Right forelimb (tissue), 1 donor: ENCODE measurements around the gene MDM2.
"Not testable (repeated sequence)": the region's sequence is repeated elsewhere in the genome, so short reads cannot be mapped to it uniquely, and the experiment has no call there.

Experiments used
- DNase-seq: peaks from one replicate; pipeline ENCODE4 v3.0.0-alpha.2; 2018

MDM2 gene

GRCh38 chr12:68828672-68829068, 20.7 kb downstream of the MDM2 start:
- no peak for DNase-seq

GRCh38 chr12:68831272-68831671, 23.3 kb downstream of the MDM2 start:
- no peak for DNase-seq

- DNase-seq: no peak
Observed at GRCh38 chr12:68831751-68832503, 23.9 kb downstream of the MDM2 start.

GRCh38 chr12:68832504-68832867, 24.5 kb downstream of the MDM2 start:
- no peak for DNase-seq

- no peak for DNase-seq
Observed at GRCh38 chr12:68833508-68833907, 25.5 kb downstream of the MDM2 start.

DNA sequence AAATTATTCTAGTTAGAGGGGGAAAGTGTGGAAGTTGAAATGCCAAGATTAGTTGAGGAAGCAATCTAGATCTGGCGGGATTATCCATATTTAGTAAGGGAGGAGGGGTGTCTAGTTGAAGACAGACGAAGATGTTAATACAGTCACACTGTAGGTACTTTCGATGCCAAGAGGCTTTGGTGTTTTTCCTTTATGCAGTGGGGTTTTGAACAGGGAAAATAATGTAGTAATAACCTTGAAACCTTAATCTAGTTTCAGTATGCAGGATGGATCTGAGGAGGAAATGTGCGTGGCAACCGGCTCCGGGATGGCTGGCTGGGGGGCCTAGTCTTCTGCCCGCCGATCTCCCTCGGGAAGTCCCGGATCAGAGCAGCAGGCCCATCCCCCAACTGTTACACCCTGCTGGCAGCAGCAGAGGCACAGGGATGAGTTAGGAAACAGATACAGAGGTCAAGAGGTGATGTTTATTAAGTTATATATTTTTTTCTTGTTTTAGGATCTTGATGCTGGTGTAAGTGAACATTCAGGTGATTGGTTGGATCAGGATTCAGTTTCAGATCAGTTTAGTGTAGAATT, 27.4 kb downstream of the MDM2 start:
- DNase-seq: no peak

GRCh38 chr12:68837215-68837614, 29.2 kb downstream of the MDM2 start:
- DNase-seq: no peak

- DNase-seq: no peak
Observed at GRCh38 chr12:68838046-68838886, 30.3 kb downstream of the MDM2 start.

DNA sequence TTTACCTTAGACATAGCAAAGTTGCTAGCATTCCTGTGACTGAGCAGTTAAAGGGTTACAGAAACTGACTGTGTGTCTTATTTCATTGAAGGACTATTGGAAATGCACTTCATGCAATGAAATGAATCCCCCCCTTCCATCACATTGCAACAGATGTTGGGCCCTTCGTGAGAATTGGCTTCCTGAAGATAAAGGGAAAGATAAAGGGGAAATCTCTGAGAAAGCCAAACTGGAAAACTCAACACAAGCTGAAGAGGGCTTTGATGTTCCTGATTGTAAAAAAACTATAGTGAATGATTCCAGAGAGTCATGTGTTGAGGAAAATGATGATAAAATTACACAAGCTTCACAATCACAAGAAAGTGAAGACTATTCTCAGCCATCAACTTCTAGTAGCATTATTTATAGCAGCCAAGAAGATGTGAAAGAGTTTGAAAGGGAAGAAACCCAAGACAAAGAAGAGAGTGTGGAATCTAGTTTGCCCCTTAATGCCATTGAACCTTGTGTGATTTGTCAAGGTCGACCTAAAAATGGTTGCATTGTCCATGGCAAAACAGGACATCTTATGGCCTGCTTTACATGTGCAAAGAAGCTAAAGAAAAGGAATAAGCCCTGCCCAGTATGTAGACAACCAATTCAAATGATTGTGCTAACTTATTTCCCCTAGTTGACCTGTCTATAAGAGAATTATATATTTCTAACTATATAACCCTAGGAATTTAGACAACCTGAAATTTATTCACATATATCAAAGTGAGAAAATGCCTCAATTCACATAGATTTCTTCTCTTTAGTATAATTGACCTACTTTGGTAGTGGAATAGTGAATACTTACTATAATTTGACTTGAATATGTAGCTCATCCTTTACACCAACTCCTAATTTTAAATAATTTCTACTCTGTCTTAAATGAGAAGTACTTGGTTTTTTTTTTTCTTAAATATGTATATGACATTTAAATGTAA, 31.5 kb downstream of the MDM2 start:
- no peak for DNase-seq

- DNase-seq: not testable (repeated sequence)
Observed at GRCh38 chr12:68841175-68841574, 33.2 kb downstream of the MDM2 start.

GRCh38 chr12:68841717-68842116, 33.7 kb downstream of the MDM2 start:
- DNase-seq: no peak

GRCh38 chr12:68842123-68842522, 34.1 kb downstream of the MDM2 start:
- no peak for DNase-seq

DNA sequence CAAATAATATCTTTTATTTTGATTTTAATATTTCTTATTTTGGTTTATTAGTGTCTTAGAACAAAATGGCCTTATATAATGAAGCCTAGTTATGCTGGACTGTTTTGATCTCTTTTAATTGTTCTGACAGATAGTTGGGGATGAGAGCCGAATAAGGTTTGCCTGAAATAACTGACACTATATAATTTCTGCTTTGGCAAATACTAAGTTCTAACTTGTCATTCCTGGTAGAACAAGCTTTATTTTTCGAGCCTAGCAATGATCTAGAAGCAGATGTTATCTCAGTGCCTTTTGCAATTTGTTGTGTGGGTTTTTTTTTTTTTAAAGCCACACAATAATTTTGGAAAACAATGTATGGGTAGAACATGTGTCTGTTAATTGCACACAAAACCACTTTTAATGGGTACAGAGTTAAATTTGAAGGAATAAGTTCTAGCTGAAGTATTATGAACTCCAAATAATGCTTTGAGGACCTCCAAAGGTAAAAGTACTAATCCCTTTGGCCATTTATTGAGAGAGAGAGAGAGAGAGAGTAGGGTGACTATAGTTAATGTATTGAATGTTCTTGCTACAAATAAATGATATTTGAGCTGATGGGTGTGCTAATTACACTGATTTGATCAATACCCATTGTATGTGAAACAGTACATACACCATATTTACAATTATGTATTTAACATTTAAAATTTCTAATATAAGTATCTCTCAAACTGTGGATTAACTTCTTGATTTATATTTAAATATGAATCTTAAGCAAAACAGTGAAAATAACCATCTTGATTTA, 35.0 kb downstream of the MDM2 start:
- DNase-seq: no peak

GRCh38 chr12:68844318-68844745, 36.4 kb downstream of the MDM2 start:
- no peak for DNase-seq

- DNase-seq: no peak
Observed at GRCh38 chr12:68844788-68845695, 37.1 kb downstream of the MDM2 start.

DNA sequence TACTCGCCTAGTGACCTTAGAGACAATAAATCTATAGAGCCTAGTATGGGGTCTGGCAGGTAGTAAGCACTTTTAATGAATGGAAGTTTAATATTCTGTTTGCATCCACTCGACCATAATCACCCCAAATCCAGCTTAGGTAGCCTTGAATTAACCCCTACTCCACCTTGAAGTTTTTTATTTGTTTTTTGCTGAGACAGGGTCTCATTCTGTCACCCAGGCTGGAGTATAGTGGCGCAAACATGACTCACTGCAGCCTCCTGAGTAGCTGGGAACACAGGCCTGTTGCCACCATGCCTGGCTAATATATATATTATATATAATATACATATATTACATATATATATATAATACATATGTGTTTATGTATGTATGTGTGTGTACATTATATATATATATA, 38.8 kb downstream of the MDM2 start:
- DNase-seq: no peak

DNA sequence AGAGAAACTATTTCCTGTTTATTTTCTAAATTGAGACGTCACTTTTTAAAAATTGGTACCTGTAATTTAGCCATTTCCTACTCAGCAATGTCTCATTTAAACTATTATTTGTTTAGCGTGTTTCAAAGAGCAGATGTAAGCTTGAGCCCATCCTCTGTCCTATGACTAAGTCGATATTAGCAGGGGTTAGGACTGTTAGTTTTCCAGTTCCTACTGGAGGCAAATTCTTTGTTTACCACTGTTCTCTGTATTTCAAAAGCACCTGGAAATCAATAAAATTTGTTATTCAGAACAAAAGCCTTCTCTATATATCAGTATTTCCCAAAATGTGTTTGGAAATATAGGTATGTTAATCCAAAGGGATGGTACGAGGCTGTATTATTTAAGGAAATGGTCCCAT, 42.4 kb downstream of the MDM2 start:
- DNase-seq: no peak

- no peak for DNase-seq
Observed at GRCh38 chr12:68851592-68852306, 43.8 kb downstream of the MDM2 start.

DNA sequence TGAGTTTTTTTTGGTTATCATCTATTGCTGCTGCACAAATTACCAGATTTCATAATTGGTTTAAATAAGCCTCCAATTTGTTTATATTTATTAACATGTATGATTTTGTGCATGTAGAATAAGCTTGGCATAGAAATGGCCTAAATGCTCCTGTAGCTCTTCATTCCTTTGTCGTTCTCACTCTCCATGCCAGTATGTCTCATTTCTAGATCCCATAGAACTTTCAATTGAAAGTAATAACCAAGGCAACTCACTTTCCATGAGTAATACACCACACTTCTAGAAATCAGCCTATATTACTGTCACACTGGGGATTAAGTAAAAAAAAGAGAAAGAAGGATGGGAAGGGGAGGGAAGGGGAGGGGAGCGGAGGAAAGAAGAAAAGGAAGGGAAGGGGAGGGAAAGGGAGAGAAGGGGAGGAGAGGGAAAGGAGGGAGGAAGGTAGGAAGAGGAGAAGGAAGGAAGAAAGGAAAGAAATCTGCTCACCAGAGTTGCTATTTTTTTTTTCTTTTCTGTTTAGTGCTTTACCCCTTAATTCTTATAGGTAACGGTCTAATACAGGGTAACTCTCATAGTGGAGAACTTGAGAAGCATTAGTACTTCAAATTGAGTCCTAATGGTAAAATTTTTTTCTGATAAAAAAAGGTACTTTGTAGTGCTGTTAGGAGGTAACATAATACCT, 45.6 kb downstream of the MDM2 start:
- DNase-seq: no peak
